Retinal pigment epithelial cell (primary cell): ENCODE data around the gene TBL1X.

Experiments used
- DNase-seq: peaks from one replicate; pipeline ENCODE4 v3.0.0-alpha.2; 2010; ENCODE audit warnings: low read depth
- H3K4me3 ChIP-seq: 2 replicates; pipeline ENCODE4 v1.5.1; 2011; ENCODE audit warnings: mild to moderate bottlenecking, low read length, control low read depth, moderate library complexity
- CTCF ChIP-seq: conservative IDR thresholded peaks from 2 replicates; pipeline ENCODE4 v1.5.1; 2011; ENCODE audit warnings: low read depth, low read length, control low read depth, inconsistent platforms

TBL1X gene

DNA sequence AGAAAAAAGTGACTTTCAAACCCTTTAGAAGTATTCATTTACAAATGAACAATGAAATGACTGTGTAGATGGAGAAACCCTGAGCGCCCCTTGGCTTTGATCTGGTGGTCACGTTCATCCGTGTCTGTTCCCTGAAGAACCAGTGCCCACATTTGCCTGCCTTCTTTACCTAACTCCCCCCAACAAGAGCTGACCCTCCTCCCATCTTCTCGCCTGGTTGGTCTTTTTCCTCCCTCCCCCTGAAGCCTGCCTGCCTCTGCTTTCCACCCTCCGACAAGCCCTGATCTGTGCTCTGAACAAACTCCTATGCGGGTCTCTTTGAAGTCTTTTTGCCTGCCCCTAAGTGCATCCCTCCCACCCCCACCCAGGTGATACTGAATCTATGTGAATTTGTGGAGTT lies 18.5 kb downstream of the TBL1X start:
- no peak overlapping the region for H3K4me3 ChIP-seq
- no peak for TF ChIP-seq CTCF
- no peak for DNase-seq

GRCh38 chrX:9486786-9487387 lies 22.0 kb downstream of the TBL1X start:
- no peak overlapping the region for H3K4me3 ChIP-seq
- TF ChIP-seq CTCF: no peak
- DNase-seq: no peak

GRCh38 chrX:9488586-9488985 lies 23.7 kb downstream of the TBL1X start:
- no peak for TF ChIP-seq CTCF
- H3K4me3 ChIP-seq: no peak overlapping the region
- no peak for DNase-seq

DNA sequence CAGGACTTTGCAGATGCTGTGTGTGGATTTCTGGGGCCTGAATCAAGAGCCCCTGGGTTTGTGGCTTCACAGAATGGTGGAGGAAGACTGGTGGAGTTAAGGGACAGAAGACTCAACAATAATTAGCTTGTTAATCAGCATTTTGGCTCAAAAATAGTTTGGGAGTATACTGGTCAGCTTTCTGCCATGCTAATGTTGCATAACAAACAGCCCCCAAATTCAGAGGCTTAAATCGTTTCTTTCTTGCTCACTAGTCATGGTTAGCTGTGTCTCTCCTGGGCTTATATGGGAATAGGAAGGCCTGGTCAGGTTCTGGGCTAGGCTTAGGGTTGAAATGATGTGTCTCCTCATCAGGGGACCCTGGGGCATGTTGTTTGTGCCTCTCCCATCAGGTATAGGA lies 24.4 kb downstream of the TBL1X start:
- H3K4me3 ChIP-seq: no peak overlapping the region
- no peak for TF ChIP-seq CTCF
- no peak for DNase-seq

GRCh38 chrX:9492901-9493300 lies 28.0 kb downstream of the TBL1X start:
- TF ChIP-seq CTCF: no peak
- no peak for DNase-seq
- no peak overlapping the region for H3K4me3 ChIP-seq

- no peak for DNase-seq
- TF ChIP-seq CTCF: no peak
Observed at GRCh38 chrX:9493936-9494335, 29.1 kb downstream of the TBL1X start.

DNA sequence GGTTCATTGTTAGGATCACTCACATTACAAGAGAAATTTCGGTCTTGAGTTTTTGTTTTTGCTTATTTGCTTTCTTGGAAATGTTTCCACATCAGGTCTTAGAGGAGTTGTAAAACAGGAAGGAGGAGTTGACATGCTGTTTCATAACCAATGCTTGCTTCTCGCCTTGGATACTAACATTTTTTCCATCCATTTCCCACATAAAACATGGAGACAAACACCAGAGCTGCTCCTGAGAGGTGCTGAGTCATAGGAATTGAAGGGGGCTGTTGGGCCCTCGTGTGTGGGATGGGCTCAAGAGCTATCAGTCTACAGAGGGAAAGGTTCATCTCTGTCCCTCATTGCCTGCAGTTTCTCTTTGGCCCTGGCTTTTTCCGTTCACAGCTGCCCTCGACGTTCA lies 29.9 kb downstream of the TBL1X start:
- H3K4me3 ChIP-seq: no peak overlapping the region
- no peak for TF ChIP-seq CTCF
- DNase-seq: no peak

More at GRCh38 chrX:9493936-9494335, 29.1 kb downstream of the TBL1X start:
- no peak overlapping the region for H3K4me3 ChIP-seq
